NCI-H1417 (cell line): ENCODE measurements around the gene FBXL16.
A peak's percentile ranks its signal among the peaks of the same experiment; 100 is the strongest.

Experiments
- DNase-seq, 3 experiments: peaks; one replicate each; lab custom pipeline; 2025; lab: John Stamatoyannopoulos, UW

The FBXL16 gene

DNA sequence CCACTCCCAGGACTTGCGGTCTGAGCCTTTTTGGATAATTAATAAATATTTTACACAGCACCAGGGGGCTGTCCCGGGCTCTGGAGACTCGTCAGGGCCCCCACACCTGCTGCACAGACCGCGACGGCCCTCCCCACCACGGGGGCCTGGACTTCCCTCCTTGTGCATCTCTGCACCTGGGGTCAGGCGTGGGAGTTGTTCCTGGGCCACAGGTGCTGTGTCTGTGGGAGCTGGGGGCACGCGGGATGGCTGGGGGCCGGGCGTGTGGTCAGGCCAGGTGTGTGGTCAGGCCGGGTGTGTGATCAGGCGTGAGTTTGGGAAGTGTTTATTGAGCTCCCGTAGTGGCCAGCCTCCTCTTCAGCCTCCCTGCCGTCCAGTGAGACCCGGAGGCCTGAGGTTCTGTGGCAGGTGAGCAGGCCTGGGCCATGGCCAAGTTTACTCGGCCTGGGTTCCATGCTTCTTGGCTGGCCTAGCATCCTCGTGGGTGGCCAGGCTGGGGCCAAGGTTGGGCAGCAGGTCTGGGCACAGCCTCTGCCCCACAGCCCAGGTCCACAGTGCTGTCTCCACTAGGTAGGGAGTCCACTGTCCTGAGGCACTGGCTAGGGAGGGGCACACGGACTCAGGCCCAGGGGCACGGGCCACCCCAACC is 27.3 kb downstream of the FBXL16 start:
- DNase-seq: no peak

DNA sequence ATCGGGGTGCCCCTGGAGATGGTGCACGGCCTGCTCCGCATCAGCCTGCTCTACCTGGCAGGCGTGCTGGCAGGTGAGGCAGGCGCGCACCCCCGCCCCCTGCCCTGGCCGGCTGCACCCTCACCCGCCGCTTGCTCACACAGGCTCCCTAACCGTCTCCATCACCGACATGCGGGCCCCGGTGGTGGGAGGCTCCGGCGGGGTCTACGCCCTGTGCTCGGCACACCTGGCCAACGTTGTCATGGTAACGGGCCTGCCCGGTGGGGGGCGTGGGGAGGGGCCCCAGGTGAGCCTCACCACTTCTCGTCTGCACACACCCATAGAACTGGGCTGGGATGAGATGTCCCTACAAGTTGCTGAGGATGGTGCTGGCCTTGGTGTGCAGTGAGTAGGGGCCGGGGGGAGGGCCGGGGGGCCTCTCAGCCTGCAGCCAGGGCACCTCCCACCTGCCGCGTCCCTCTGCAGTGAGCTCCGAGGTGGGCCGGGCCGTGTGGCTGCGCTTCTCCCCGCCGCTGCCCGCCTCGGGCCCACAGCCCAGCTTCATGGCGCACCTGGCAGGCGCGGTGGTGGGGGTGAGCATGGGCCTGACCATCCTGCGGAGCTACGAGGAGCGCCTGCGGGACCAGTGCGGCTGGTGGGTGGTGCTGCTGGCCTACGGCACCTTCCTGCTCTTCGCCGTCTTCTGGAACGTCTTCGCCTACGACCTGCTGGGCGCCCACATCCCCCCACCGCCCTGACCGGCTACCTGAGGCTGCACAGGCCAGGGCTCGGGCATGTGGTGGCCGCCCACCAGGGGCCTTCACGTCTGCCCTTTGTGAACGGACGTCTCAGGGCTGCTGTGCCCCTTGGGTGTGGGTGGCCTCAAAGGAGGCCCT is 28.0 kb downstream of the FBXL16 start:
- peak; percentile 83 to 89 (median 87) for DNase-seq

DNA sequence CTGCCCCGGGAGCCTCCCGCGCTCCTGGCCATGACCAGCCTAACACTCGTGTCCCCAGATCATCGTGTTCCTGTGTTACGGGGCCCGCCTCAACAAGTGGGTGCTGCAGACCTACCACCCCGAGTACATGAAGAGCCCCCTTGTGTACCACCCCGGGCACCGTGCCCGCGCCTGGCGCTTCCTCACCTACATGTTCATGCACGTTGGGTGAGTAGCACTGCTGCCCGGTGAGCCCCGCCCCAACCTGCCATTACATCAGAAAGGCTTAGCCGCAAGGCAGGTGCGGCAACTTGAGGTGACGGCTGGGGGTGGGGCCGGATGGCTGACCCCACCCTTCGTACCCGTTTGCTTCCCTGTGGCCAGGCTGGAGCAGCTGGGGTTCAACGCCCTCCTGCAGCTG is 28.7 kb downstream of the FBXL16 start:
- DNase-seq: peak; percentile 87 to 94 (median 89)

DNA sequence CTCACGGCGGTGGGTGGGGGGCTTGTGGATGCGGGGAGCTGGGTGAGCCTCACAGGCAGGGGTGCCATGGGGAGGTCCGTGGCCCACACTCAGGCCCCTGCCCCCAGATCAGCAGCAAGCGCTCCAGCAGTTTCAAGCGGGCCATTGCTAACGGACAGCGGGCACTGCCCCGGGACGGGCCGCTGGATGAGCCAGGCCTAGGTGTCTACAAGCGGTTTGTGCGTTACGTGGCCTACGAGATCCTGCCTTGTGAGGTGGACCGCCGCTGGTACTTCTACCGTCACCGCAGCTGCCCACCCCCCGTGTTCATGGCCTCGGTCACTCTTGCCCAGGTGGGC is 29.1 kb downstream of the FBXL16 start:
- peak in 1 of 3 experiments; percentile 46 for DNase-seq

DNA sequence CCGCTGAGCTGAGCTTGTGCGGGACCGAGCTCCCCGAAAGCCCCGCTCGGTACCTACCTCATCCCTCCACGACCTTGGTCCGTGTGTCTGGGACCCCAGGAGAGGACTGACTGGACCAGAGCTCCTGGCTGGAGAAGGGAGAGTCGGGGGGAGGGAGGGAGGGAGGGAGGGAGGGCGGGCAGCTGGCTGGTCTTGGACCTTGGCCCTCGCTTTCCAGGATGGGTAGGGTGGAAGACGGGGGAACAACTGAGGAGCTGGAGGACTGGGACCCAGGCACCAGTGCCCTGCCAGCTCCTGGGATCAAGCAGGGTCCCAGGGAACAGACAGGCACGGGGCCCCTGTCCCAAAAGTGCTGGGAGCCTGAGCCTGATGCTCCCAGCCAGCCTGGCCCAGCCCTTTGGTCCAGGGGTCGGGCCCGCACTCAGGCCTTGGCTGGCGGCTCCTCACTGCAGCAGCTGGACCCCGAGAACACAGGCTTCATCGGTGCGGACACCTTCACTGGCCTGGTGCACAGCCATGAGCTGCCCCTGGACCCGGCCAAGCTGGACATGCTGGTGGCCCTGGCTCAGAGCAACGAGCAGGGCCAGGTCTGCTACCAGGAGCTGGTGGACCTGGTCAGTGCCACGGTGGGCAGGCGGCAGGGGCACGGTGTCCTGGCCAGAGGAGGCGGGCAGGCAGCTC is 29.6 kb downstream of the FBXL16 start:
- no peak for DNase-seq

DNA sequence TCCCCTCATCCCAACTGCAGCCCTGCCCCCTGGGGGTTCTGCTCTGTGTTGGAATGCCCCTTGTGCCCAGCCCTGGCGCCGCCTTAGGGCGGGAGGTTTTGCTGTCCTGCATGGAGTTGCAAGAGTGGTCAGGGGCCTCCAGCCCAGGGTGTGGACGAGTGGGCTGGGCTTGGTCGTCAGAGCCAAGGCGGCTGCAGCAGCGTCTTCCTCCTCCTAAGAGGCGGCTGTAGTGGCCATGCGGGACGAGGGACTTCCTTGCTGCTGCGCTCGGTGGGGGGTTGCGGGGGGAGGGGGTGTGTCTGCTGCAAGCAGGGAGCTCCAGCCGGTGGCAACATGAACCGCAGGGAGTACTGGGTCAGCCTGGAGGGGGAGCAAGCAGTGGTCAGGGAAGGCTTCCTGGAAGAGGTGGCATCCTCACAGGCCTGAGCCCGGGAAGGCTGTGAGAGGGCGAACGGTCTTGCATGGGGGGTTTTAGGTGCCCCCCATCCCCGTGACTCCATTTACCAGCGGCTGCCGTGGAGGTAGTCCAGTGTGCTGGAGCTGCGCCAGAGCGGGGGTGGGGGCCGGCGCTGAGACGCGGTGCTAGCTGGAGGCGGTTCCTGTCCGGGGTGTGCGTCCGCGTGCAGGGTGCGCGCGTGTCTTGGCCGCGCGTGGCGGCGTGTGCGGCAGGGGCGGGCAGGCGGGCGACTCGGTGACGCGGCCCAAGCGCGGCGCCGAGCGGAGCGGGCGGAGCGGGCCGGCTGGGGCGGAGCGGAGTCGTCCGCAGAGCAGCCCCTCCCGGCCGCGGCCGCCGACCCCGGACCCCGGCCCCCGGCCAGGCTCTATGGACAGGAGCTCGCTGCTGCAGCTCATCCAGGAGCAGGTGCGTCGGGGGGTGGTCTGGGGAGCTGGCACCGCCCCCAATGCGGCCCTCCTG is 30.4 kb downstream of the FBXL16 start, which contains the start of gene RHBDL1:
TSS of gene RHBDL1 (plus strand) at position 704 of the 916 bp plus-strand sequence. CDS start at position 824, 120 bp downstream.
- no peak for DNase-seq

DNA sequence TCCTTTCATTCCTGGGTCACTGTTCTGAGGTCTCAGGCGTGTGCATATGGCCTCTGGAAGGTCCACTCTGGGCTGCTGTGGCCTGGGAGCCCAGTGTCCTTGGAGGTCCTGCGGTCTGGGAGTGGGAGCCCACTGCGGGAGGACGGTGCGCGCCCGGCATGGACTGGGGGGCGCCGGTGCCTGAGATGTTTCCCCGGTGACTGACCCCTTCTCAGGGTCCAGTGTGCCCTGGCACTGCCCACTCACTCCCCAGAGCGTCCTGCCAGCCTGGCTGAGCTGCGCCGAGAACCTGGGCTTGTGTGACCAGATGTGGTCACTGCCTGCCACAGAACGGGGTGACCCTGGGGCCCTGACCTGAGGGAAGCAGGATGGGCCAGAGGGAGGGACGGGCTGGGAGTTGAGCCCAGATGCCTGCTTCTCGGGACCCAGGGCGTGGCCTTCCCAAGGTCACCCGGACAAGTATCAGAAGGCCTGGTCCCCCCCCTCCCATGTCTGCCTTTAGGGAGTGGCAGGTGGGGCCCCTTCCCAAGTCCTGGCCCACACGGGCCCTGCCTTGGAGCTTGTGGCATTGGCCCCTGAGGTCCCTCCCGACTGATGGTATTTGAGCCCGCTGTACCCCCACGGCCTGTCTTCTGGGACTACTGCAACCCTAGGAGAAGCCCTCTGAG is 31.3 kb downstream of the FBXL16 start:
- no peak for DNase-seq

DNA sequence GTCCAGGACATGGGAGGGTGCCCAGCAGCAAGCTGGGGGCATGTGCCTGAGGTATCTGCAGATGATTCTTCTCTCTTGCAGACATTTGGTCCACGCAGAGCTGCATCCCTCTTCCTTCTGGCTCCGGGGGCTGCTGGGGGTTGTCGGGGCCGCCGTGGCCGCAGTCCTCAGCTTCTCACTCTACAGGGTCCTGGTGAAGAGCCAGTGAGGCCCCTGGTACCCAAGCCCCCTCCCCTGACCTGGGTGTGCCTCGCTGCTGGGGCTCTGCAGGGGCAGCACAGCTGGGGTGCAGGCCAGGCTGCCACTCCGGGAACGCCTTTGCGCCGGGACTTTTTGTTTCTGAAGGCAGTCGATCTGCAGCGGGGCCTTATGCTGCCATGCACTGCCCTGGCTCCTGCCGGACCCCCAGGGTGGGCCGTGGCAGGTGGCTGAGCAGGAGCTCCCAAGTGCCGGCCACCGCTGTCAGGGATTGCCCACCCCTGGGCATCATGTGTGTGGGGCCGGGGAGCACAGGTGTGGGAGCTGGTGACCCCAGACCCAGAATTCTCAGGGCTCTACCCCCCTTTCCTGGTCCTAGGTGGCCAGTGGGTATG is 32.1 kb downstream of the FBXL16 start:
- DNase-seq: no peak

DNA sequence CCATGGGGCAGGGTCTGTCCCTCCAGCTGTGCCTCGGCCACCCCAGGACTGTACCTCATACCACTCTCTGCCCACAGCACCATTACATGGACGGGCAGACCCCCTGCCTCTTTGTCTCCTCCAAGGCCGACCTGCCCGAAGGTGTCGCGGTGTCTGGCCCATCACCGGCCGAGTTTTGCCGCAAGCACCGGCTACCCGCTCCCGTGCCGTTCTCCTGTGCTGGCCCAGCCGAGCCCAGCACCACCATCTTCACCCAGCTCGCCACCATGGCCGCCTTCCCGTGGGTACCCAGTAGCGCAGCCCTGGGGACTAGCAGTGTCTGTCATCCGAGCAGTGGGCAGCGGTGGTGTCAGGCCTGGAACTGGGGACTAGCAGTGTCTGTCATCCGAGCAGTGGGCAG is 32.8 kb downstream of the FBXL16 start:
- DNase-seq: no peak

DNA sequence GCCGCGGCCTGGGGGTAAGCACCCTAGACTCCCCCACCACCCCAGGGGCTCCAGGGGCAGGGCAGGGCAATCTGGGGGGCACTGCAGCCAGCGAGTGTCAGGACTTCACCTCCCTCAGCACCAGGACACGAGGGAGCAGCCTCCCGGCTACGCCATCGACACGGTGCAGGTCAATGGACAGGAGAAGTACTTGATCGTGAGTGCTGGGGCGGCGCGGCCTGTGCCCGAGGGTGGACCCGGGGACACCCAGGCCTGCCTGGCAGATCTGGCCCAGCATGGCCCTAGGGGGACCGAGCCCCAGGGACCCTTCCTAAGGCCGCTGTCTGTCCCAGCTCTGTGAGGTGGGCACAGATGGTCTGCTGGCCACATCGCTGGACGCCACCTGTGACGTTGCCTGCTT is 33.2 kb downstream of the FBXL16 start:
- DNase-seq: no peak

DNA sequence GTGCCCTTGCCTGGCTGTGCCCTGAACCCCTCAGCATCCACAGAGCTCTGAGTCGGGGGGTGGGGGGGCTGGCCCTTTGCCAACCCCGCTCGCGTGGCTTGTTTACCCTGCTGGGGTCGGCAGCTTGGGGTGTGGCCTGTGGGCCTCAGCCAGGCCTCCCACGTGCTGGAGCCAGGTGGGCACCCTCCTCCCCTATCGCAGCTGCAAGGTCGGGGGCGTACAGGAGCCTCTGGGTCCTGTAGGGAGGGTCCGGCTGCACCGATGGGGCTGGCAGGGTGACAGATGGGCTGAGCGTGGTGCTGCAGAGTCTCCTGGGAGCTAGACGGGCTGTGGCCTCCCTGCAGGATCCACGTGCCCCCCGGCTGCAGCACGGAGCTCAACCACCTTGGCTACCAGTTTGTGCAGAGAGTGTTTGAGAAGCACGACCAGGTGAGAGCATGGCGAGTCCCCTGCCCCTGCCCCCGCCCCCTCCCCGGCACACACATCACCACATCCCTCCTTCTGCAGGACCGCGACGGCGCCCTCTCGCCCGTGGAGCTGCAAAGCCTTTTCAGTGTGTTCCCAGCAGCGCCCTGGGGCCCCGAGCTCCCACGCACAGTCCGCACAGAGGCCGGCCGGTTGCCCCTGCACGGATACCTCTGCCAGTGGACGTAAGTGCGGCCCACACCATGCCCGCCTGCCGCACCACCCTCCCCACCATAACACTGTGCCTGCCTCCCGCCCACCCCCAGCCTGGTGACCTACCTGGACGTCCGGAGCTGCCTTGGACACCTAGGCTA is 34.1 kb downstream of the FBXL16 start:
- DNase-seq: no peak

DNA sequence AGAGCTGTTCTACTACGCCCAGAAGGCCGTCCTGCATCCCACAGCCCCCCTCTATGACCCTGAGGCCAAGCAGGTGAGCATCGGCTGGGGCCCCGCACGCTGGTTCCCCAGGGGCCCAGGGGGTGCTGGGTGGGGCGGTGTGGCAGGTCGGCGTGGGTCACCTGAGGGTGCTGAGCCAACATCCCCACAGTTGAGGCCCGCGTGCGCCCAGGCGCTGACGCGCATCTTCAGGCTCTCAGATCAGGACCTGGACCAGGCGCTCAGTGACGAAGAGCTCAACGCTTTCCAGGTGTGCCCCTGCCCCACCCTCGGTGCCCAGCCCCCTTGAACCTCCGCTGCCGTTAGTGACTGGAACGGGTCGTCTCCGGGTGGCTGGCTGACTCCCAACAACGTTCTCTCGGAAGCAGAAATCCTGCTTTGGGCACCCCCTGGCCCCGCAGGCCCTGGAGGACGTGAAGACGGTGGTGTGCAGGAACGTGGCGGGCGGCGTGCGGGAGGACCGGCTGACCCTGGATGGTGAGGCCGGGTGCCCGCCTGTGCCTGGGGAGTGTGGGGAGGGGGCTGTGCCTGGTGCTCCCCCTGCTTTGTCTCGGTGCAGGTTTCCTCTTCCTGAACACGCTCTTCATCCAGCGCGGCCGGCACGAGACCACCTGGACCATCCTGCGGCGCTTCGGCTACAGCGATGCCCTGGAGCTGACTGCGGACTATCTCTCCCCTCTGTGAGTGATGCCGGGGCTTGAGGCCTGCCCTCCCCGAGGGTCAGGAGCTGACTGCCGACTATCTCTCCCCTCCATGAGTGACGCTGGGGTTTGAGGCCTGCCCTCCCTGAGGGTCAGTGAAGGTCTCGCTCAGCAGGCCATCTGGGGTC is 34.9 kb downstream of the FBXL16 start:
- DNase-seq: no peak

DNA sequence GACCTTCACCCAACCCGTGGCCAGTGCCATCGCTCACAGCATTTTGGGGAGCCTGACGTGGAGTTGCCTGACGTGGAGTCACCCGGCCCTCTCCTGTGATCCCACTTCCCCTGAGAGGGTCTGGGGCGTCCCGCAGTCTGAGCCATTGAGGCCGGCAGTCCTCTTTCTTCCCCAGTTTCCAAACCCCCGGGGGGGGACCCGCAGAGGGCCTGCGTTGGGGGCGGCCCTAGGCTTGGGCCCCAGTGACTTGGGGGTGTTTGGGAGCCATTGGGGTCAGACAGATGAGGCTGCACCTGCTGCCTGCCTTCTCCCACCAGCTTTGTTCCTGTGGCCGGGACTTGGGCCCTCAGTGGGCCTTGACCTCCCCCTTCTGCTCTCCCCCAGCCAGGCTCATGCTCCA is 35.9 kb downstream of the FBXL16 start:
- no peak for DNase-seq

DNA sequence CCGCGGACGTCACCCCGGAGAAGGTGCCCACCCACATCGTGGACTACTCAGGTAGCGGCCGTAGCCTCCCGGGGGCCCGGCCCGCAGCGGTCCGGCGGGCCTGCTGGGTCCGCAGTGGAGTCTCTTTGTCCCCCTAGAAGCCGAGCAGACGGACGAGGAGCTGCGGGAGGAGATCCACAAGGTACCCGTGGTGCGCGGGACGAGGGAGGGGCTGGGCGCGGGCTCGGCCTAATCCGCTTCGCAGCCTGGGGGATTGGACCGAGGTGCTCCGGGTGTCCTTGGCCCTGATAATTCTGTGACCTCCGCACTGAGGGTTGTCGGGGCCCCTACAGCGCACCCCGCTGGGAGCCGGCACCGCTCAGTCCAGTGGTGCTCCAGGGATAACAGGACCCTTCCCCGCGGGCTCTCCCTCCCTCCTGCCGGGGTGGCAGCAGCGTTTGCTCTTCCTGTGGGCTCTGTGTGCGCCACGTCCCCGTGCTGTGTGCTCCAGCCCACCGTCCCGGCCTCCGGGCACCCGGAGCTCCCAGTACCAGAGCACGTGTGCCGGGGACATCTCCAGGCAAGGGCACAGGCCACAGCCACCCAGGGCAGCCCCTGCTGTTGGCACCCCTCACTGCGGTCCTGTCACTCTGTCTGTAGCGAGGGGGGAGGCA is 37.0 kb downstream of the FBXL16 start:
- DNase-seq: no peak

DNA sequence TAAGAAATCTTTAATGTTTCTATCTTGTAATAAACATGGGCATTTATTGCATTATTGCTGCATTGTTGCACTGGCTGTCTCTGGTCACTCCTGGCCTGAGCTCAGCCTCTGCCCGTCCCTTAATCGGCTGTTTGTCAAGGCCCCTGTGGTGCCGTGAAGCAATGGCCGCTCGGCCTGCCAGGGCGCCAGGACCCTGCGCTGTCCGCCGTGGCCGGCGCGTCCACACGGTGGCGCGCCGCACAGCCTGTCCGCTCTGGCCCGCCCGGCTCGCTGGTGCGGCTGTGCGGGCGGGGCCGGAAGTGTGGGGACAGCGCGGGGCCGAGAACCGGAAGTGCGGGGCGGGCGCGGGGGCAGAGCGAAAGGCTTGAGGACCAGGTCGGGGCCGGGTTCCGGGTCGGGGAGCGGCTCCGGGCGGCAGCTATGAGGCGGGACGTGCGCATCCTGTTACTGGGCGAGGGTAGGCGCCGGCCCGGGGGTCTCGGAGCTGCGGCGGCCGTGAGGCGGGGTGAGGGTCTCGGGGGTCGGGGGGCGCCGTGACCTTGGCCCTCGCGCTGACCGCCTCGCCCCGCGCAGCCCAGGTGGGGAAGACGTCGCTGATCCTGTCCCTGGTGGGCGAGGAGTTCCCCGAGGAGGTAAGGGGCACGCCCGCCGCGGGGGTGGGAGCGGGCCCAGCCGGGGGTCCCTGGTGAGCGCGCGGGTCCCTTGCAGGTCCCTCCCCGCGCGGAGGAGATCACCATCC is 37.7 kb downstream of the FBXL16 start, which contains the start of gene RHOT2:
TSS of gene RHOT2 (plus strand) at position 353 of the 739 bp plus-strand sequence. CDS start at position 421, 68 bp downstream.
- peak; percentile 90 to 98 (median 93) for DNase-seq

DNA sequence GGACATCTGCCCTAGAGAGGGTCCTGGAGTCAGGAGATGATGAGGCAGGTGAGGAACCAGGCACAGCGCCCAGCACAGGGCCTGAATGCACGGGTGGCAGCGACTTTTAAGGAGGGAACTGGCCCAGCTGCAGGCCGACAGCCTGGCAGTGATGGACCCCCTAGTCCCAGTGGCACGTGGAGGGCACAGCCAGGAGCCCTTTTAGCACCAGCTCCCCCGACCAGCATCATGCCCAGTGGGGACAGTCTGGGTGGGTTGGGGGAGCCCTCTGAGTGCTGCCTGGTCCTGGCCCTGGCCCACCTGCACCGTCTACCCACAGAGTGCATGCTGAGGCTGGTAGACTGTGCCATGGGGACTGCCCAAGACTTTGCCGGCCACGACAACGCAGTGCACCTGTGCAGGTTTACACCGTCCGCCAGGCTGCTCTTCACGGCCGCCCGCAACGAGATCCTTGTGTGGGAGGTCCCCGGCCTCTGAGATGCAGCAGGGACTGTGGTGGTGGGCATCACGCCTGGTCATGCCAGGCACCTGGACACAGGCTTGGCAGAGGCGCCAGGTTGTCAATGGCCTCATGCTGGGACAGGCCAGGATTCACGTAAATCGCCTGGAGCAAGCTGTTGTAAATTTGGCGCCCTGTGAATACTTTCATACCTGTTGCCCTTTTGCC is 38.4 kb downstream of the FBXL16 start:
- peak in 1 of 3 experiments; percentile 14 for DNase-seq

DNA sequence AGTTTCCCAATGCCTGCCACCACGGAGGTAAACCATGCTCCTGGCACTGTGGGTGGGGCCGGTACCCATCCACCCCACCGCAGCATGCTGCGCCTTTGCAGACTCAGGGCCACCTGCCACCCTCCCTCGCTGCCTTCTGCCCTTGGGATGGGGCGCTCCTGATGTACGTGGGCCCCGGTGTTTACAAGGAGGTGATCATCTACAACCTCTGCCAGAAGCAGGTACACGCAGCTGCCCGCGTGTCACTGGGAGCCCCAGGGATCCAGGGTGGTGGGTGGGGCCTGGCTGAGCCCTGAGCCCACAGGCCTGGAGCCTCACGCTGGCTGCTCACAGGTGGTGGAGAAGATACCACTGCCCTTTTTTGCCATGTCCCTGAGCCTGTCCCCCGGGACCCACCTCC is 39.0 kb downstream of the FBXL16 start:
- DNase-seq: no peak
